HEK293 (cell line): Measurements from ENCODE around the gene OSBP2.

Experiments used
- CTCF ChIA-PET: fragments of 350-600 bp; formaldehyde crosslinking; extraction: SDS; loops from one replicate; lab custom pipeline; 2021; ENCODE audit warnings: antibody characterized with exemption; lab: Yijun Ruan, JAX
- POLR2A ChIA-PET: fragments of 300-600 bp; formaldehyde crosslinking; extraction: SDS; loops from one replicate; lab custom pipeline; 2020; ENCODE audit warnings: antibody characterized with exemption, inconsistent platforms; lab: Yijun Ruan, JAX
- H3K27ac ChIP-seq: fragments of 200-500 bp; sonication (Bioruptor generic); 2 replicates; pipeline ENCODE4 v1.5.1; 2014; ENCODE audit warnings: low read depth, low read length, control low read depth, inconsistent platforms; ENCODE audit errors: extremely low read depth
- H3K36me3 ChIP-seq, 2 experiments: fragments of 200-500 bp in 1 of 2; sonication (Bioruptor generic) in 1 of 2; 1 replicate in 1 of 2; 2 replicates in 1 of 2; pipeline ENCODE4 v1.5.1; 2014 to 2017; ENCODE audit warnings: inconsistent platforms in 2 of 2, low read length in 2 of 2; ENCODE audit not compliant: control insufficient read depth in 2 of 2, insufficient read depth in 1 of 2
- H3K4me1 ChIP-seq: fragments of 200-500 bp; sonication (Bioruptor generic); 2 replicates; pipeline ENCODE4 v1.5.1; 2014; ENCODE audit warnings: mild to moderate bottlenecking, low read length, inconsistent platforms; ENCODE audit not compliant: control insufficient read depth, insufficient read depth
- H3K4me3 ChIP-seq: 2 replicates; pipeline ENCODE4 v1.5.1; 2011; ENCODE audit warnings: low read depth, mild to moderate bottlenecking, control low read depth, low read length, moderate library complexity
- H3K9me3 ChIP-seq: fragments of 200-500 bp; sonication (Bioruptor generic); 2 replicates; pipeline ENCODE4 v1.5.1; 2014; ENCODE audit warnings: low read depth, low read length, inconsistent platforms; ENCODE audit not compliant: control insufficient read depth, insufficient read depth
- BCL11A ChIP-seq: fragments of 450-650 bp; formaldehyde crosslinking; IDR thresholded peaks from 2 replicates; pipeline ENCODE4 v1.5.1; 2016; ENCODE audit warnings: low read depth, missing biosample characterization, missing genetic modification characterization
- KLF7 ChIP-seq: fragments of 450-650 bp; formaldehyde crosslinking; IDR thresholded peaks from 2 replicates; pipeline ENCODE4 v1.5.1; 2016; ENCODE audit warnings: missing biosample characterization, missing genetic modification characterization, borderline replicate concordance
- PRDM4 ChIP-seq: fragments of 450-650 bp; formaldehyde crosslinking; IDR thresholded peaks from 2 replicates; pipeline ENCODE4 v1.5.1; 2017; ENCODE audit warnings: missing biosample characterization, missing genetic modification characterization
- SP3 ChIP-seq: fragments of 450-650 bp; formaldehyde crosslinking; IDR thresholded peaks from 2 replicates; pipeline ENCODE4 v1.5.1; 2016; ENCODE audit warnings: missing biosample characterization, missing genetic modification characterization
- ZBTB11 ChIP-seq: fragments of 450-650 bp; formaldehyde crosslinking; conservative IDR thresholded peaks from 2 replicates; pipeline ENCODE4 v1.5.1; 2016; ENCODE audit warnings: low read depth, missing biosample characterization, missing genetic modification characterization
- ZBTB44 ChIP-seq: fragments of 450-650 bp; IDR thresholded peaks from 2 replicates; pipeline ENCODE4 v1.5.1; 2018; ENCODE audit warnings: missing biosample characterization, mild to moderate bottlenecking, missing genetic modification characterization
- ZNF157 ChIP-seq: fragments of 450-650 bp; formaldehyde crosslinking; IDR thresholded peaks from 2 replicates; pipeline ENCODE4 v1.5.1; 2016; ENCODE audit warnings: missing biosample characterization, missing genetic modification characterization
- ZNF16 ChIP-seq: fragments of 450-650 bp; formaldehyde crosslinking; IDR thresholded peaks from 2 replicates; pipeline ENCODE4 v1.5.1; 2016; ENCODE audit warnings: low read depth, missing biosample characterization, missing genetic modification characterization
- ZNF211 ChIP-seq: fragments of 450-650 bp; formaldehyde crosslinking; IDR thresholded peaks from 2 replicates; pipeline ENCODE4 v1.5.1; 2016; ENCODE audit warnings: low read depth, missing biosample characterization, missing genetic modification characterization
- ZNF266 ChIP-seq: fragments of 450-650 bp; formaldehyde crosslinking; IDR thresholded peaks from 2 replicates; pipeline ENCODE4 v1.5.1; 2016; ENCODE audit warnings: missing biosample characterization, missing genetic modification characterization, low read depth
- ZNF366 ChIP-seq: fragments of 450-650 bp; formaldehyde crosslinking; conservative IDR thresholded peaks from 2 replicates; pipeline ENCODE4 v1.5.1; 2016; ENCODE audit warnings: missing biosample characterization, missing genetic modification characterization
- ZNF416 ChIP-seq: fragments of 450-650 bp; formaldehyde crosslinking; IDR thresholded peaks from 2 replicates; pipeline ENCODE4 v1.5.1; 2016; ENCODE audit warnings: missing biosample characterization, missing genetic modification characterization
- ZNF510 ChIP-seq: fragments of 450-650 bp; formaldehyde crosslinking; IDR thresholded peaks from 2 replicates; pipeline ENCODE4 v1.5.1; 2018; ENCODE audit warnings: mild to moderate bottlenecking, missing genetic modification characterization, missing biosample characterization; ENCODE audit not compliant: insufficient replicate concordance
- ZNF518A ChIP-seq: fragments of 450-650 bp; formaldehyde crosslinking; conservative IDR thresholded peaks from 2 replicates; pipeline ENCODE4 v1.5.1; 2016; ENCODE audit warnings: low read depth, missing biosample characterization, missing genetic modification characterization
- ZNF639 ChIP-seq: fragments of 450-650 bp; formaldehyde crosslinking; IDR thresholded peaks from 2 replicates; pipeline ENCODE4 v1.5.1; 2016; ENCODE audit warnings: missing biosample characterization, missing genetic modification characterization
- ZNF658 ChIP-seq: fragments of 450-650 bp; formaldehyde crosslinking; IDR thresholded peaks from 2 replicates; pipeline ENCODE4; 2016; ENCODE audit warnings: missing biosample characterization, missing genetic modification characterization
- ZNF704 ChIP-seq: fragments of 450-650 bp; formaldehyde crosslinking; IDR thresholded peaks from 2 replicates; pipeline ENCODE4 v1.5.1; 2016; ENCODE audit warnings: missing biosample characterization, missing genetic modification characterization
- ZNF777 ChIP-seq: fragments of 450-650 bp; formaldehyde crosslinking; IDR thresholded peaks from 2 replicates; pipeline ENCODE4 v1.5.1; 2017; ENCODE audit warnings: missing biosample characterization, missing genetic modification characterization, borderline replicate concordance

OSBP2 gene

GRCh38 chr22:30953206-30953605 lies 258.5 kb downstream of the OSBP2 start:
- no peaks in the 10 kb centered on the region for H3K4me1 ChIP-seq
- H3K9me3 ChIP-seq = no peaks in the 10 kb centered on the region
- CTCF ChIA-PET = interaction anchor here (0.7 to 1.8 kb wide), 2 partner anchors 33 to 39 kb away, joined by 5 to 9 read pairs; no protein-coding TSS in a partner anchor
- no peak overlapping the region for H3K27ac ChIP-seq
- H3K36me3 ChIP-seq = peaks cover 49 to 70% of the 10 kb centered on the region in 2 experiments
- POLR2A ChIA-PET = no interaction called here
- no peak for TF ChIP-seq SP3 (tag by site-specific recombination)
- no peak for TF ChIP-seq ZNF366 (tag by site-specific recombination)
- TF ChIP-seq ZNF777 = no peak
- TF ChIP-seq ZNF704 (tag by site-specific recombination) = no peak
- TF ChIP-seq ZNF639 = no peak
- TF ChIP-seq BCL11A (tag by site-specific recombination) = no peak
- no peak for TF ChIP-seq ZNF157
- TF ChIP-seq ZNF211 (tag by site-specific recombination) = no peak
- TF ChIP-seq ZNF510 (tag by site-specific recombination) = no peak
- TF ChIP-seq PRDM4 = no peak
- no peak for TF ChIP-seq ZBTB11 (tag by site-specific recombination)
- TF ChIP-seq ZNF16 (tag by site-specific recombination) = no peak
- no peak for TF ChIP-seq ZBTB44 (tag by site-specific recombination)
- no peak for TF ChIP-seq ZNF416 (tag by site-specific recombination)
- no peak for TF ChIP-seq ZNF658 (tag by site-specific recombination)
- TF ChIP-seq KLF7 (tag by site-specific recombination) = no peak
- no peak for TF ChIP-seq ZNF266 (tag by site-specific recombination)
- TF ChIP-seq ZNF518A (tag by site-specific recombination) = no peak
- TF ChIP-seq, all 188 proteins: peak for 0
- H3K4me3 ChIP-seq = no peak overlapping the region
